B cell (primary cell): ENCODE results near the gene OR3A1.

Experiments used
- EZH2 ChIP-seq: IDR thresholded peaks from 2 replicates; pipeline ENCODE4 v1.6.1; 2012; ENCODE audit warnings: borderline replicate concordance, low read depth, mild to moderate bottlenecking, moderate library complexity, low read length; ENCODE audit not compliant: insufficient read depth, poor library complexity, severe bottlenecking
- TF ChIP-seq, protein P1 (sequence below): fragments of 200-600 bp; IDR thresholded peaks from one replicate; pipeline ENCODE4 v1.8.0; 2022; ENCODE audit warnings: antibody characterized with exemption, mild to moderate bottlenecking

DNA sequence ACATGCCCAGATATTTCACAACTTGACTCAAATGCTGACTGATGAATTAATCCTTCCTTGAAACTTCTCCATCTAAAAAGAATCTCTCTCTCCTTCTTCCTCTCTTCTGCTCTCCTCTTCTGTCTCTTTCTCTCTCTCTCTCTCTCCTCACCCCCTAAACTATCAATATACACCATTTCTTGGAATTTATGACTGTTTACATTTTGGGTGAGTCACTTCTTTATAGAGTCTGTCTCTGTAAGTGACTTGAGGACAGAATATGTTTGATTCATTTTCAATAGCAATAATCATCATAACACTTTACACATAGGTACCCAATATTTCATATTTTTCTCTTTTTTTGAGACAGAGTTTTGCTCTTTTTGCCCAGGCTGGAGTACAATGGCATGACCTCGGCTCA is 15.3 kb downstream of the OR3A1 start:
- TF ChIP-seq, protein P1, sequence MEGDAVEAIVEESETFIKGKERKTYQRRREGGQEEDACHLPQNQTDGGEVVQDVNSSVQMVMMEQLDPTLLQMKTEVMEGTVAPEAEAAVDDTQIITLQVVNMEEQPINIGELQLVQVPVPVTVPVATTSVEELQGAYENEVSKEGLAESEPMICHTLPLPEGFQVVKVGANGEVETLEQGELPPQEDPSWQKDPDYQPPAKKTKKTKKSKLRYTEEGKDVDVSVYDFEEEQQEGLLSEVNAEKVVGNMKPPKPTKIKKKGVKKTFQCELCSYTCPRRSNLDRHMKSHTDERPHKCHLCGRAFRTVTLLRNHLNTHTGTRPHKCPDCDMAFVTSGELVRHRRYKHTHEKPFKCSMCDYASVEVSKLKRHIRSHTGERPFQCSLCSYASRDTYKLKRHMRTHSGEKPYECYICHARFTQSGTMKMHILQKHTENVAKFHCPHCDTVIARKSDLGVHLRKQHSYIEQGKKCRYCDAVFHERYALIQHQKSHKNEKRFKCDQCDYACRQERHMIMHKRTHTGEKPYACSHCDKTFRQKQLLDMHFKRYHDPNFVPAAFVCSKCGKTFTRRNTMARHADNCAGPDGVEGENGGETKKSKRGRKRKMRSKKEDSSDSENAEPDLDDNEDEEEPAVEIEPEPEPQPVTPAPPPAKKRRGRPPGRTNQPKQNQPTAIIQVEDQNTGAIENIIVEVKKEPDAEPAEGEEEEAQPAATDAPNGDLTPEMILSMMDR: no peak
- no peak for TF ChIP-seq EZH2
